CD4-positive, alpha-beta T cell treated with Interferon alpha-2 for 1 hour (primary cell): Measurements from ENCODE around the gene EXOSC2.

Experiments
- DNase-seq, 2 donors: peaks; one replicate each; pipeline ENCODE4 v3.0.0-alpha.2; 2020 to 2022

Gene EXOSC2

DNA sequence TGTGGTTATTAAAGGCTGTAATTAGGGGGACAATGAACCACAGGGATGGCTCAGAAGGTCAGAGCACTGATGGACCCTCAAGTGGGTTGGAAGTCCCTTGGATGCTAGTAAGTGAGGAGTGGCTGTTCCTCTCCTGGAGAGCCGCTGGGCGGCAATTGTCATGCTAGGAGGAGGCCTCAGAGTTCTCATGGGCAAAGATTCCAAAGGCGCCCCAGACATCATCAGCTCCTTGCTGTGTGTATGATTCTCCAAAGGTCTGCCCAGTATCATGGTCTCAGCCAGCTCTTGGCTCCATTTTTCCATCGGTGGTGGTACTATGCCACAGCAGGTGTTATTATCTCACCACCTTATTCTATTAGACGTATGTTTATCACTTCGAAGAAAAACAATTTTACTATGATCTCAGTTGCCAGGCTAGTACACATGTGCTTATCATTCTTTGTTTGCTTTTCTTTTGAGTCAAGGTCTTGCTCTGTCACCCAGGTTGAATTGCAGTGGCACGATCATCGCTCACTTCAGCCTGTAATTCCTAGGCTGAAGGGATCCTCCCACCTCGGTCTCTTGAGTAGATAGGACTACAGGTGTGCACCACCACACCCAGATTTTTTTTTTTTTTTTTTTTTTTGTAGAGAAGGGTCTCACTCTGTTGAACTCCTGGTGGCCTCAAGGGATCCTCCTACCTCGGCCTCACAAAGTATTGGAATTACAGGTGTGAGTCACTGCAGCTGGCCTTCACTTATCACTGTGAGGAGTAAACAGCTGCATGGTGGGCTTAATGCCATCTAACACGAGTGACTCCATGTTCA, 46.8 kb downstream of the EXOSC2 start:
- DNase-seq, result no peak

DNA sequence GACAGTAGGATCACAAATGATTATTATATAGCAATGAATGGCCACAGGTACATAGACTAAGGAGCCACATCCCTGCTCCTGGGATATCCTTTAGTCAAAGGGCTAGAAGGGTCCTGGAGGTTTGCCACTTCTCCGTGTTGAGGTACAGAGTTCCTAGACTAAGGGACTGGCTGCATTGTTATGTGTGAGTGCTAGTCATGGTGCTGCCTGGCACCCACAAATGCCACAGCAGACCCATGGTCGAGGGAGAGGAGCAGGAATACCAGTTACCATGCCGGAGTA, 47.4 kb downstream of the EXOSC2 start:
- DNase-seq, result no peak

- DNase-seq, result no peak
These were observed 48.4 kb downstream of the EXOSC2 start for GRCh38 chr9:130741831-130742449.

GRCh38 chr9:130743656-130744055, 50.1 kb downstream of the EXOSC2 start:
- DNase-seq, result no peak

DNA sequence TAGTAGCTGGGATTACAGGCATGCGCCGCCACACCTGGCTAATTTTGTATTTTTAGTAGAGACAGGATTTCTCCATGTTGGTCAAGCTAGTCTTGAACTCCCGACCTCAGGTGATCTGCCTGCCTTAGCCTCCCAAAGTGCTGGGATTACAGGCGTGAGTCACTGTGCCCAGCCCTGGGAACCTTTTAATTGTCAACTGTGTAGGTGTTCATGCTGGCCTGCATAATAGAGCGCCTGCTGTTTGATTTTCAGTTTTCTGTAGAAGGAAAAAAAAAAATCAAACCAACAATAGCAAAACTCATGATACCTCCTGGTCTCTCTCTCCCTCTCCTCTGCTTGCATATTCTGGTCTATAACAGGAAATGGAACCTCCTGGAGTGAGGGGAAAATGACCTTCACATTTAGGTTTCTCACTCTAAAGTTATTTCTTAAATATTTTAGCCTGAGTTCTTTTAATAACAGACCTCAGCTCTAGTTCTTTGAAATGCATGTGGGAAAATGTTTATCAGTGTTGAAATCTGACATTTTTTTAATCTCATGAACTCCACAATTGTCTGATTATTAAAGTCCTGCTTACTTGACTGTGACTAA, 51.7 kb downstream of the EXOSC2 start:
- no peak for DNase-seq

GRCh38 chr9:130745829-130746228, 52.2 kb downstream of the EXOSC2 start:
- DNase-seq, result no peak

GRCh38 chr9:130746434-130747212, 53.0 kb downstream of the EXOSC2 start:
- no peak for DNase-seq

GRCh38 chr9:130751631-130752355, 58.2 kb downstream of the EXOSC2 start:
- DNase-seq, result no peak
